ACC112 (cell line): ENCODE measurements around the gene TNNC1.
A peak's percentile ranks its signal among the peaks of the same experiment; 100 is the strongest.

Source experiments
- H2AFZ ChIP-seq: fragments of 200-600 bp; sonication (generic); one replicate; pipeline ENCODE4 v1.6.0; 2017; ENCODE audit warnings: antibody characterized with exemption, low read length; ENCODE audit not compliant: unreplicated experiment
- H3K27ac ChIP-seq: fragments of 200-600 bp; sonication (generic); 2 replicates; pipeline ENCODE4 v1.5.1; 2014; ENCODE audit warnings: low read depth, mild to moderate bottlenecking, antibody characterized with exemption, low read length, moderate library complexity
- H3K27me3 ChIP-seq: fragments of 200-600 bp; sonication (generic); 2 replicates; pipeline ENCODE4 v1.6.1; 2014; ENCODE audit warnings: mild to moderate bottlenecking, antibody characterized with exemption, low read length, moderate library complexity, mixed read lengths; ENCODE audit not compliant: insufficient read depth
- H3K36me3 ChIP-seq: fragments of 200-600 bp; sonication (generic); 2 replicates; pipeline ENCODE4 v1.6.1; 2016; ENCODE audit warnings: mild to moderate bottlenecking, antibody characterized with exemption, low read length, moderate library complexity, mixed read lengths; ENCODE audit not compliant: insufficient read depth
- H3K4me1 ChIP-seq: fragments of 200-600 bp; sonication (generic); one replicate; pipeline ENCODE4 v1.6.1; 2016; ENCODE audit warnings: low read length, mixed read lengths; ENCODE audit not compliant: insufficient read depth, unreplicated experiment, control insufficient read depth
- H3K4me3 ChIP-seq: fragments of 200-600 bp; sonication (generic); 2 replicates; pipeline ENCODE4 v1.5.1; 2014; ENCODE audit warnings: mild to moderate bottlenecking, low read depth, low read length
- H3K79me2 ChIP-seq: fragments of 200-600 bp; sonication (generic); one replicate; pipeline ENCODE4 v1.6.0; 2016; ENCODE audit warnings: low read length; ENCODE audit not compliant: control insufficient read depth, unreplicated experiment, insufficient read depth

Gene TNNC1

GRCh38 chr3:52420388-52420787, 33.5 kb downstream of the TNNC1 start:
- H2AFZ ChIP-seq, result no peak overlapping the region
- H3K4me3 ChIP-seq, result no peak overlapping the region
- no peaks in the 10 kb centered on the region for H3K79me2 ChIP-seq
- H3K36me3 ChIP-seq, result no peaks in the 10 kb centered on the region
- no peak overlapping the region for H3K27ac ChIP-seq
- H3K4me1 ChIP-seq, result no peaks in the 10 kb centered on the region
- H3K27me3 ChIP-seq, result no peaks in the 10 kb centered on the region

- peaks cover 12% of the 10 kb centered on the region for H3K4me1 ChIP-seq
- no peak overlapping the region for H2AFZ ChIP-seq
- H3K27me3 ChIP-seq, result no peaks in the 10 kb centered on the region
- H3K27ac ChIP-seq, result no peak overlapping the region
- no peak overlapping the region for H3K4me3 ChIP-seq
- H3K36me3 ChIP-seq, result no peaks in the 10 kb centered on the region
- H3K79me2 ChIP-seq, result no peaks in the 10 kb centered on the region
Observed at GRCh38 chr3:52415800-52416199, 38.0 kb downstream of the TNNC1 start.

GRCh38 chr3:52408466-52408865, 45.4 kb downstream of the TNNC1 start:
- H3K36me3 ChIP-seq, result peaks cover 20% of the 10 kb centered on the region; the same call in 1 of the 2 replicates
- peak overlapping the region; percentile 98 for H3K4me3 ChIP-seq
- H3K27ac ChIP-seq, result no peak overlapping the region
- peaks cover 20% of the 10 kb centered on the region for H3K79me2 ChIP-seq
- no peak overlapping the region for H2AFZ ChIP-seq
- H3K27me3 ChIP-seq, result no peaks in the 10 kb centered on the region
- peaks cover 22% of the 10 kb centered on the region for H3K4me1 ChIP-seq

DNA sequence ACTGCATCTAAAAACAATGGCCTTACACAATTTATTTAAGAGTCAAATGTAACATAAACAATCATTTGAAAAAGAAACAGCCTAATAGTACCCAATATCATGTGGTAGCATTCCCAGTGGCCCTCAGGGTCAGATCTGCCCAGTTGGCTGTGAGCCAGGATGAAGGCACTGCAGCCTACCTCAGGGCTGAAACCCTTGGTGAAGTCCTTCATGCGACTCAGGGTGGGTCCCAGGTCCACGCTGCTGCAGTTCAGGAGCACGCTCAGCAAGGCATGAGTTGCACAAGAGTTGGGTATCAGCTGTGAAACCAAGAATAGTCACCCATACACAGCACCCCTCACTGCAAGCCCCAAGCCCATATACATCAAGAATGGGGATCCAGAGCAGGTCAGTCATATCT, 46.1 kb downstream of the TNNC1 start:
- peaks cover 20% of the 10 kb centered on the region; the same call in 1 of the 2 replicates for H3K36me3 ChIP-seq
- peaks cover 22% of the 10 kb centered on the region for H3K4me1 ChIP-seq
- H3K79me2 ChIP-seq, result peaks cover 20% of the 10 kb centered on the region
- H2AFZ ChIP-seq, result no peak overlapping the region
- H3K27ac ChIP-seq, result no peak overlapping the region
- no peak overlapping the region; the same call in 1 of the 2 replicates for H3K4me3 ChIP-seq
- H3K27me3 ChIP-seq, result no peaks in the 10 kb centered on the region

GRCh38 chr3:52406791-52407510, 46.9 kb downstream of the TNNC1 start:
- Histone ChIP-seq H3K4me1 (peaks cover 14% of the 10 kb centered on the region), H3K27me3 (no peaks in the 10 kb centered on the region), H3K79me2 (peaks cover 20% of the 10 kb centered on the region), H3K27ac (no peak overlapping the region), H3K4me3 (no peak overlapping the region), H2AFZ (no peak overlapping the region), H3K36me3 (peaks cover 20% of the 10 kb centered on the region; the same call in 1 of the 2 replicates)

DNA sequence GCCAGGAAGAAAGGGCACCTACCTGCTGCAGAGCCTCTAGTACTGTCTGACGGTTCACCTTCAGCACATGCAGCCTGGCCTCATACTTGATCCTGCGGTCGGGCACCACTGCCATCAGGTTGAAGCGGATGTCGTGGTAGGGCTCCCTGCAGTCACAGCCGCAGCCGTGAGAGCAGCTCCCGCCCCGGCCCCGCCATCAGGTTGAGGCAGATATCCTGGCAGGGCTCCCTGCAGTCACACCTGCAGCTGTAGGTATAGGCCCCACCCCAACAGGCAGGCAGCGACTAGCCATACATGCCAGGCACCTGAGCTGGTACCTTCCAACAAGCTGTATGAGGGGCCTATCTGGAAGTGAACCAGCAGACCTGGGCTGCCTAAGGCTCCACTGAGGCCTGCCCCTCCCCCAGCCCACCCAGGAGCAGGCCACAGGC, 47.6 kb downstream of the TNNC1 start:
- H2AFZ ChIP-seq, result no peak overlapping the region
- no peak overlapping the region for H3K27ac ChIP-seq
- peaks cover 20% of the 10 kb centered on the region for H3K79me2 ChIP-seq
- peaks cover 9% of the 10 kb centered on the region for H3K4me1 ChIP-seq
- no peaks in the 10 kb centered on the region for H3K27me3 ChIP-seq
- no peak overlapping the region for H3K4me3 ChIP-seq
- peaks cover 20% of the 10 kb centered on the region; the same call in 1 of the 2 replicates for H3K36me3 ChIP-seq

DNA sequence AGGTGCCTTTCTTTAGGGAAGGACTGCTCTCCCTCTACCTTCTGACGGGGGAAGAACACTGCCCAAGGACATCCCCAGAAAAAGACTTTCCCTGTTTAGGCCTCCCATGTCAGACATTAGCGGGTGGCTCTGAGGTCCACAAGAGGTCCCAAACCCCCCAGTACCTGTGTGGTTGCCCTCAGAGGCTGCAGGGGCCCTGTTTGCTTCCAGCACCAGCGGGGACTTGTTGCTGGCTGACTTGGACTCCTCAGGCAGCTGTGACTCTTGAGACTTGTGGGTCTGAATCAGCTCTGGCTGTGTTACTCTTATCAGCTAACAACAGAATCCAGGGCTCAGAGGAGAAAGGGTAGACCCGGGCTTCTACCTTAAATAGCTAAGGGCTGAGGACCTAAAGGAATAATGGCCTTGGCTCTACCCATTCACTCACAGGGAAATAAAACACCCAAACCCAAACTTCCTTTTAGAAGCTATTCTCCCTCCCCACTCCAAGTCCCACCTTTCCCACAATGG, 48.2 kb downstream of the TNNC1 start:
- no peaks in the 10 kb centered on the region for H3K27me3 ChIP-seq
- H3K79me2 ChIP-seq, result peaks cover 20% of the 10 kb centered on the region
- no peak overlapping the region for H2AFZ ChIP-seq
- H3K27ac ChIP-seq, result no peak overlapping the region
- peaks cover 20% of the 10 kb centered on the region; the same call in 1 of the 2 replicates for H3K36me3 ChIP-seq
- H3K4me3 ChIP-seq, result no peak overlapping the region
- peaks cover 9% of the 10 kb centered on the region for H3K4me1 ChIP-seq

GRCh38 chr3:52405066-52405465, 48.8 kb downstream of the TNNC1 start:
- Histone ChIP-seq H3K27ac (no peak overlapping the region), H3K4me1 (peaks cover 9% of the 10 kb centered on the region), H2AFZ (no peak overlapping the region), H3K79me2 (peaks cover 20% of the 10 kb centered on the region), H3K4me3 (no peak overlapping the region), H3K36me3 (peaks cover 20% of the 10 kb centered on the region; the same call in 1 of the 2 replicates), H3K27me3 (no peaks in the 10 kb centered on the region)

- Histone ChIP-seq H3K4me3 (no peak overlapping the region), H3K4me1 (peaks cover 9% of the 10 kb centered on the region), H3K36me3 (peaks cover 20% of the 10 kb centered on the region; the same call in 1 of the 2 replicates), H3K27me3 (no peaks in the 10 kb centered on the region), H3K79me2 (peaks cover 17% of the 10 kb centered on the region), H3K27ac (no peak overlapping the region), H2AFZ (no peak overlapping the region)
Observed at GRCh38 chr3:52404391-52404790, 49.5 kb downstream of the TNNC1 start.

DNA sequence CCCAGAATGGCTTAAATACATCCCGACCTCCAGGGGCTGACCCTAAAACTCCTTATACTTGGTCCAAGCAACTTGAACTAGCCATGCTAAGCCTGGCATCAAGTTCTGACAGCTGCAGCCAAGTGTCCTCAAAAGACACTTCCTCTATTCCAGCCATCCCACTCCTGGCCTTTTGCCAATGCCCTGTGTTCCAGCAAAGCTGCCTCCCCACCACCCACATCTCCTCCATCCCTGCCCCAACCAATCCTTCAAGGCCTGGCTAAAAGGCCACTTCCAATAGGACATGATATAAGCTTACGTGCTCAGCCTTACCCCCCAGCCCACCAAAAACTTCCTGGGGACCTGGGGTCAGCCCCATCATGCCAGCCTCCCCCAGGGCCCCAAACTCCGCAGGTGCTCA, 49.9 kb downstream of the TNNC1 start:
- Histone ChIP-seq H3K36me3 (peaks cover 20% of the 10 kb centered on the region; the same call in 1 of the 2 replicates), H3K4me3 (no peak overlapping the region), H2AFZ (no peak overlapping the region), H3K27ac (no peak overlapping the region), H3K4me1 (peaks cover 8% of the 10 kb centered on the region), H3K27me3 (no peaks in the 10 kb centered on the region), H3K79me2 (peaks cover 12% of the 10 kb centered on the region)
